WERI-Rb-1 (cell line): ENCODE measurements around the gene PGF.
A peak's percentile ranks its signal among the peaks of the same experiment; 100 is the strongest.

Experiments used
- DNase-seq: peaks from one replicate; pipeline ENCODE4 v3.0.0-alpha.2; 2020
- H3K27ac ChIP-seq: fragments of 250-450 bp; sonication (Bioruptor Pico); 2 replicates; pipeline ENCODE4 v1.5.1; 2020; ENCODE audit warnings: mild to moderate bottlenecking, moderate library complexity
- H3K27me3 ChIP-seq: fragments of 250-450 bp; sonication (Bioruptor Pico); 2 replicates; pipeline ENCODE4 v1.5.1; 2021; ENCODE audit warnings: mild to moderate bottlenecking, low read depth, moderate library complexity; ENCODE audit not compliant: insufficient read depth, severe bottlenecking
- H3K36me3 ChIP-seq: fragments of 250-450 bp; sonication (Bioruptor Pico); 2 replicates; pipeline ENCODE4 v1.5.1; 2020; ENCODE audit warnings: mild to moderate bottlenecking, moderate library complexity
- H3K4me3 ChIP-seq: 2 replicates; pipeline ENCODE4 v1.5.1; 2011; ENCODE audit warnings: low read depth, mild to moderate bottlenecking, control low read depth, low read length
- H3K9me3 ChIP-seq: fragments of 250-450 bp; sonication (Bioruptor Pico); 2 replicates; pipeline ENCODE4 v1.5.1; 2021; ENCODE audit warnings: mild to moderate bottlenecking, moderate library complexity; ENCODE audit not compliant: severe bottlenecking
- CTCF ChIP-seq: IDR thresholded peaks from 2 replicates; pipeline ENCODE4 v1.5.1; 2011; ENCODE audit warnings: low read depth, mild to moderate bottlenecking, control low read depth, inconsistent platforms, low read length

Gene PGF

GRCh38 chr14:74979442-74980397, 24.3 kb upstream of the PGF start:
- TF ChIP-seq CTCF, result peak; percentile 57
- Histone ChIP-seq H3K36me3 (no peaks in the 10 kb centered on the region), H3K27ac (peak overlapping the region; percentile 84), H3K27me3 (no peaks in the 10 kb centered on the region), H3K4me3 (no peak overlapping the region), H3K9me3 (no peaks in the 10 kb centered on the region)
- DNase-seq, result peak; percentile 67

GRCh38 chr14:74979029-74979428, 23.6 kb upstream of the PGF start:
- Histone ChIP-seq H3K27ac (peak overlapping the region; percentile 84), H3K36me3 (no peaks in the 10 kb centered on the region), H3K9me3 (no peaks in the 10 kb centered on the region), H3K27me3 (no peaks in the 10 kb centered on the region), H3K4me3 (no peak overlapping the region)
- TF ChIP-seq CTCF, result no peak
- no peak for DNase-seq

- no peak for TF ChIP-seq CTCF
- no peaks in the 10 kb centered on the region for H3K36me3 ChIP-seq
- H3K9me3 ChIP-seq, result no peaks in the 10 kb centered on the region
- no peak overlapping the region for H3K4me3 ChIP-seq
- H3K27me3 ChIP-seq, result no peaks in the 10 kb centered on the region
- H3K27ac ChIP-seq, result no peak overlapping the region
- no peak for DNase-seq
Observed at GRCh38 chr14:74978416-74978947, 23.1 kb upstream of the PGF start.

- no peak for TF ChIP-seq CTCF
- no peak for DNase-seq
- Histone ChIP-seq H3K27ac (no peak overlapping the region), H3K27me3 (no peaks in the 10 kb centered on the region), H3K4me3 (no peak overlapping the region), H3K36me3 (no peaks in the 10 kb centered on the region), H3K9me3 (no peaks in the 10 kb centered on the region)
Observed at GRCh38 chr14:74977901-74978385, 22.5 kb upstream of the PGF start.

- no peaks in the 10 kb centered on the region for H3K36me3 ChIP-seq
- no peak for TF ChIP-seq CTCF
- H3K27me3 ChIP-seq, result no peaks in the 10 kb centered on the region
- no peaks in the 10 kb centered on the region for H3K9me3 ChIP-seq
- no peak overlapping the region for H3K4me3 ChIP-seq
- no peak for DNase-seq
- no peak overlapping the region for H3K27ac ChIP-seq
Observed at GRCh38 chr14:74977164-74977900, 21.9 kb upstream of the PGF start.
